ENCODE measurements around the gene GRAMD2B. TPM values are rescaled to one million over a fixed set of nuclear protein-coding genes. Genes with fewer than 3 reads are reported as not detected.
A peak's percentile ranks its signal among the peaks of the same experiment; 100 is the strongest.

The GRAMD2B gene
- total RNA-seq, 4 donors from 2014 or later = 43.9 to 85.0 (median 52.3) TPM

DNA sequence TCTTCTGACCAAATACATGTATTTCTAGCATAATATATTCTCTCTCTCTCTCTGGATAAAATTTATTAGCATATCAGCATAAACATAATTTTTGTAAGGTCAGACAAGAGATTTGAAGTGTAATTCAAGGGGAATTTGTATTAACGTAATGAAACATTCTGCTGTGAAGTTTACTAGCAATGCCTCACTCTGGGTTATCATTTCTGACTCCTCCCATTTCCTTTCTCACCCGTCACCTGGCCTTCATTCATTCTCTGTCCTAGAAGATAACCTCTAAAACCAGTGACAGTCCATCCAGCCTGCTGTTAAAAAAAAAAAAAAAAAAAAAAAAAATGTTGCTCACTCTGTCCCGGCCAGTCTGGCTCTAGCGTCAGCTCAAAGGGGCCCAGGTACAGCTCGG, 27.1 kb downstream of the GRAMD2B start:
- no peak overlapping the region for H3K4me3 ChIP-seq
- H3K4me1 ChIP-seq = peaks cover 10% of the 10 kb centered on the region
- no peaks in the 10 kb centered on the region for H3K27me3 ChIP-seq
- peak overlapping the region; percentile 54 for H3K27ac ChIP-seq
- 81% methylated on average over 5 of the region's 5 CpGs for whole genome bisulfite sequencing
- peaks cover 7% of the 10 kb centered on the region for H3K36me3 ChIP-seq
- TF ChIP-seq POLR2AphosphoS5 (IDR thresholded peaks at IDR 0.05) (no peak), POLR2A (IDR thresholded peaks at IDR 0.05) (no peak), CTCF (IDR thresholded peaks at IDR 0.05) (no peak)
- DNase-seq (ENCODE audit: low spot score in 2 of 2) = no peak
- H3K9me3 ChIP-seq = no peaks in the 10 kb centered on the region

GRCh38 chr5:126450907-126451306, 27.7 kb downstream of the GRAMD2B start:
- no peaks in the 10 kb centered on the region for H3K27me3 ChIP-seq
- TF ChIP-seq CTCF (IDR thresholded peaks at IDR 0.05) = no peak
- TF ChIP-seq EP300 (IDR thresholded peaks at IDR 0.05) = no peak
- TF ChIP-seq POLR2A (IDR thresholded peaks at IDR 0.05) = no peak
- no peak for TF ChIP-seq POLR2AphosphoS5 (IDR thresholded peaks at IDR 0.05)
- WGBS = 65% methylated on average over 5 of the region's 5 CpGs
- no peak for DNase-seq (ENCODE audit: low spot score in 2 of 2)
- no peaks in the 10 kb centered on the region for H3K9me3 ChIP-seq
- H3K4me3 ChIP-seq = no peak overlapping the region
- H3K36me3 ChIP-seq = peaks cover 7% of the 10 kb centered on the region
- no peak overlapping the region for H3K27ac ChIP-seq
- H3K4me1 ChIP-seq = peaks cover 7% of the 10 kb centered on the region

DNA sequence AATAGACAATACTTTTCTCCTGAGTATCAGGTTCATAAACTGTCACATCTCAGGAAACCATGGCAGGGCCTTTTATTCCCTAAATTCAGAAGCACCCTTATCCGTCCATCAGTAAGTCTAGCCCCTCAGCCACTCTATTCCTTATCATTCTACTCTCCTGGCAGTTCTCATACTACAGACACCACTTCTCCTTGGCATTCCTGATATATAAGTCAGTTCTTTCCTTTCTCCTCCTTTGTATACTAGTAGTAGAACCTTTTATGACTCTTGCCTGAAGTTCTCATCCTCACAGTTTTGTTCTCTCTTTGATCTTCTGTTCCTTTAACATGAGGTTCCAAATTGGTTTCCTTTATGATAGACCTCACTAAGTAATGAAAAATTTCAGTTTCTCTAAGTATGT, 29.3 kb downstream of the GRAMD2B start:
- Histone ChIP-seq H3K4me1 (peaks cover 4% of the 10 kb centered on the region), H3K27me3 (no peaks in the 10 kb centered on the region), H3K4me3 (no peak overlapping the region), H3K36me3 (peaks cover 7% of the 10 kb centered on the region), H3K9me3 (no peaks in the 10 kb centered on the region), H3K27ac (no peak overlapping the region)
- TF ChIP-seq CTCF (IDR thresholded peaks at IDR 0.05) = no peak
- no peak for TF ChIP-seq POLR2A (IDR thresholded peaks at IDR 0.05)
- TF ChIP-seq EP300 (IDR thresholded peaks at IDR 0.05) = no peak
- TF ChIP-seq POLR2AphosphoS5 (IDR thresholded peaks at IDR 0.05) = no peak
- DNase-seq (ENCODE audit: low spot score in 2 of 2) = no peak
- WGBS = 87% methylated on average over 1 of the region's 1 CpG

GRCh38 chr5:126454081-126454480, 30.9 kb downstream of the GRAMD2B start:
- DNase-seq (ENCODE audit: low spot score in 2 of 2) = no peak

GRCh38 chr5:126454535-126454934, 31.3 kb downstream of the GRAMD2B start:
- Histone ChIP-seq H3K9me3 (no peaks in the 10 kb centered on the region), H3K27me3 (no peaks in the 10 kb centered on the region), H3K27ac (no peak overlapping the region), H3K4me1 (peaks cover 4% of the 10 kb centered on the region), H3K36me3 (peaks cover 7% of the 10 kb centered on the region), H3K4me3 (no peak overlapping the region)
- TF ChIP-seq CTCF (IDR thresholded peaks at IDR 0.05) = no peak
- no peak for TF ChIP-seq POLR2A (IDR thresholded peaks at IDR 0.05)
- no peak for TF ChIP-seq POLR2AphosphoS5 (IDR thresholded peaks at IDR 0.05)
- WGBS = 88% methylated on average over 1 of the region's 1 CpG
- no peak for DNase-seq (ENCODE audit: low spot score in 2 of 2)

More at GRCh38 chr5:126454081-126454480, 30.9 kb downstream of the GRAMD2B start:
- Histone ChIP-seq H3K36me3 (peaks cover 7% of the 10 kb centered on the region), H3K27ac (no peak overlapping the region), H3K9me3 (no peaks in the 10 kb centered on the region), H3K27me3 (no peaks in the 10 kb centered on the region), H3K4me1 (peaks cover 4% of the 10 kb centered on the region), H3K4me3 (no peak overlapping the region)
- TF ChIP-seq CTCF (IDR thresholded peaks at IDR 0.05) (no peak), EP300 (IDR thresholded peaks at IDR 0.05) (no peak), POLR2AphosphoS5 (IDR thresholded peaks at IDR 0.05) (no peak), POLR2A (IDR thresholded peaks at IDR 0.05) (no peak)
- 66% methylated on average over 7 of the region's 7 CpGs for WGBS

Data from suprapubic skin (tissue), 4 donors.